ENCODE data around the gene ASIC3. TPM values are rescaled to one million over a fixed set of nuclear protein-coding genes. Genes with fewer than 3 reads are reported as not detected.

The ASIC3 gene
- polyA plus RNA-seq, 2 of the 4 experiments (the other 2 are of a cell fraction): 4.1 to 9.8 TPM

DNA sequence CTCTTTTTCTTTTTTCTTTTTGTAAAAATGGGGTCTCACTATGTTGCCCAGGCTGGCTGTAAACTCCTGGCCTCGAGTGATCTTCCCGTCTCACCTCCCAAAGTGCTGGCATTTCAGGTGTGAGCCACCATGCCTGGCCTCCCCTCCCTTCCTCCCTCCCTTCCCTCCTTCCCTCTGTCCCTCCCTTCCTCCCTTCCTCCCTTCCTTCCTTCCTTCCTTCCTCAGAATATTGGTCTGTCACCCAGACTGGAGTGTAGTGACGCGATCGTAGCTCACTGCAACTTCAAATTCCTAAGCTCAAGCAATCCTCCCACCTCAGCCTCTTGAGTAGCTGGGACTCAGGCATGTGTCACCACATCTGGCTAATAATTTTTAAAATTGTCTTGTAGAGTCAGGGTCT is 46.3 kb downstream of the ASIC3 start:
- POLR2A ChIA-PET: no interaction called here
- no peak for FAIRE-seq
- WGBS (ENCODE audit: missing lambda C conversion rate): 74% methylated on average over 5 of the region's 5 CpGs

GRCh38 chr7:151095123-151095797 is 46.9 kb downstream of the ASIC3 start:
- TF ChIP-seq ZNF302 (CRISPR knock-in tag; IDR thresholded peaks at IDR 0.05): no peak
- TF ChIP-seq RAD21 (conservative IDR thresholded peaks at IDR 0.05 in 1 of 2, IDR thresholded peaks at IDR 0.05 in 1 of 2): no peak
- no peak for TF ChIP-seq RFX5 (IDR thresholded peaks at IDR 0.05)
- TF ChIP-seq ELK1 (IDR thresholded peaks at IDR 0.05; ENCODE audit: low read depth, low read length): no peak
- TF ChIP-seq, protein P1, sequence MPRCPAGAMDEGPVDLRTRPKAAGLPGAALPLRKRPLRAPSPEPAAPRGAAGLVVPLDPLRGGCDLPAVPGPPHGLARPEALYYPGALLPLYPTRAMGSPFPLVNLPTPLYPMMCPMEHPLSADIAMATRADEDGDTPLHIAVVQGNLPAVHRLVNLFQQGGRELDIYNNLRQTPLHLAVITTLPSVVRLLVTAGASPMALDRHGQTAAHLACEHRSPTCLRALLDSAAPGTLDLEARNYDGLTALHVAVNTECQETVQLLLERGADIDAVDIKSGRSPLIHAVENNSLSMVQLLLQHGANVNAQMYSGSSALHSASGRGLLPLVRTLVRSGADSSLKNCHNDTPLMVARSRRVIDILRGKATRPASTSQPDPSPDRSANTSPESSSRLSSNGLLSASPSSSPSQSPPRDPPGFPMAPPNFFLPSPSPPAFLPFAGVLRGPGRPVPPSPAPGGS (IDR thresholded peaks at IDR 0.05): no peak
- TF ChIP-seq JUN (IDR thresholded peaks at IDR 0.05): no peak
- TF ChIP-seq CEBPB (IDR thresholded peaks at IDR 0.05): no peak
- TF ChIP-seq CBX8 (IDR thresholded peaks at IDR 0.05): no peak
- no peak for TF ChIP-seq NPAS2 (CRISPR knock-in tag; IDR thresholded peaks at IDR 0.05; ENCODE audit: borderline replicate concordance)
- no peak for TF ChIP-seq SMC3 (IDR thresholded peaks at IDR 0.05)
- TF ChIP-seq GATA3 (IDR thresholded peaks at IDR 0.05; ENCODE audit: borderline replicate concordance): no peak
- TF ChIP-seq, protein P2, sequence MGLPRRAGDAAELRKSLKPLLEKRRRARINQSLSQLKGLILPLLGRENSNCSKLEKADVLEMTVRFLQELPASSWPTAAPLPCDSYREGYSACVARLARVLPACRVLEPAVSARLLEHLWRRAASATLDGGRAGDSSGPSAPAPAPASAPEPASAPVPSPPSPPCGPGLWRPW (IDR thresholded peaks at IDR 0.05): no peak
- TF ChIP-seq ZC3H11A (IDR thresholded peaks at IDR 0.05): no peak
- no peak for TF ChIP-seq ZFP36 (IDR thresholded peaks at IDR 0.05; ENCODE audit: borderline replicate concordance, partially characterized antibody)
- TF ChIP-seq RARB (CRISPR knock-in tag; IDR thresholded peaks at IDR 0.05): no peak
- TF ChIP-seq FOSL2 (IDR thresholded peaks at IDR 0.05): no peak
- TF ChIP-seq FOSL2 (CRISPR knock-in tag; IDR thresholded peaks at IDR 0.05): no peak
- TF ChIP-seq BHLHE40 (IDR thresholded peaks at IDR 0.05; ENCODE audit: low read depth, low read length): no peak
- TF ChIP-seq, protein P3, sequence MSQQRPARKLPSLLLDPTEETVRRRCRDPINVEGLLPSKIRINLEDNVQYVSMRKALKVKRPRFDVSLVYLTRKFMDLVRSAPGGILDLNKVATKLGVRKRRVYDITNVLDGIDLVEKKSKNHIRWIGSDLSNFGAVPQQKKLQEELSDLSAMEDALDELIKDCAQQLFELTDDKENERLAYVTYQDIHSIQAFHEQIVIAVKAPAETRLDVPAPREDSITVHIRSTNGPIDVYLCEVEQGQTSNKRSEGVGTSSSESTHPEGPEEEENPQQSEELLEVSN (IDR thresholded peaks at IDR 0.05; ENCODE audit: borderline replicate concordance, low read depth): no peak
- FAIRE-seq (no peak), ATAC-seq (peak; percentile 49 to 69; a peak in 4 of 6 replicates), DNase-seq (ENCODE audit: low read depth in 1 of 2, low spot score in 1 of 2) (no peak)
- no peak overlapping the region for H3K4me3 ChIP-seq
- peak overlapping the region in 1 of 2 experiments; percentile 31; a peak in 1 of 6 replicates for H3K27ac ChIP-seq
- H3K4me1 ChIP-seq: peaks cover 22% of the 10 kb centered on the region
- CTCF ChIA-PET: interaction anchor here (1.6 to 27.1 kb wide), 3 partner anchors 12 to 29 kb away, joined by 5 to 412 read pairs (median 7); no protein-coding TSS in a partner anchor
- 81% methylated on average over 10 of the region's 10 CpGs for WGBS (ENCODE audit: missing lambda C conversion rate)
- H3K4me2 ChIP-seq: peak overlapping the region; percentile 6; the same call in 1 of the 3 replicates
- POLR2A ChIA-PET: no interaction called here
- H3K9me3 ChIP-seq: no peaks in the 10 kb centered on the region

More for the DNA sequence above, 46.3 kb downstream of the ASIC3 start:
- CTCF ChIA-PET: interaction anchor here (1.6 to 27.1 kb wide), 3 partner anchors 12 to 29 kb away, joined by 5 to 412 read pairs (median 7); no protein-coding TSS in a partner anchor
- H3K27ac ChIP-seq: 0 out of 6 replicates have a peak overlapping the region, but pooled peaks of 1 of the 2 experiments have one; percentile 12
- TF ChIP-seq POLR2A (IDR thresholded peaks at IDR 0.05; ENCODE audit: low read length): no peak
- TF ChIP-seq EP300 (IDR thresholded peaks at IDR 0.05): no peak
- TF ChIP-seq CHD4 (IDR thresholded peaks at IDR 0.05; ENCODE audit: borderline replicate concordance): no peak
- TF ChIP-seq, protein P4, sequence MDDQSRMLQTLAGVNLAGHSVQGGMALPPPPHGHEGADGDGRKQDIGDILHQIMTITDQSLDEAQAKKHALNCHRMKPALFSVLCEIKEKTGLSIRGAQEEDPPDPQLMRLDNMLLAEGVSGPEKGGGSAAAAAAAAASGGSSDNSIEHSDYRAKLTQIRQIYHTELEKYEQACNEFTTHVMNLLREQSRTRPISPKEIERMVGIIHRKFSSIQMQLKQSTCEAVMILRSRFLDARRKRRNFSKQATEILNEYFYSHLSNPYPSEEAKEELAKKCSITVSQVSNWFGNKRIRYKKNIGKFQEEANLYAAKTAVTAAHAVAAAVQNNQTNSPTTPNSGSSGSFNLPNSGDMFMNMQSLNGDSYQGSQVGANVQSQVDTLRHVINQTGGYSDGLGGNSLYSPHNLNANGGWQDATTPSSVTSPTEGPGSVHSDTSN (IDR thresholded peaks at IDR 0.05): no peak
- TF ChIP-seq, protein P3 (IDR thresholded peaks at IDR 0.05; ENCODE audit: borderline replicate concordance, low read depth): no peak
- TF ChIP-seq RFX5 (IDR thresholded peaks at IDR 0.05): no peak
- TF ChIP-seq GATA3 (IDR thresholded peaks at IDR 0.05; ENCODE audit: borderline replicate concordance): no peak
- TF ChIP-seq NPAS2 (CRISPR knock-in tag; IDR thresholded peaks at IDR 0.05; ENCODE audit: borderline replicate concordance): no peak
- TF ChIP-seq TFCP2L1 (CRISPR knock-in tag; IDR thresholded peaks at IDR 0.05): no peak
- TF ChIP-seq MAZ (IDR thresholded peaks at IDR 0.05; ENCODE audit: borderline replicate concordance, low read depth, low read length): no peak
- TF ChIP-seq RCOR1 (IDR thresholded peaks at IDR 0.05; ENCODE audit: low read depth, low read length): no peak
- TF ChIP-seq EHMT2 (IDR thresholded peaks at IDR 0.05; ENCODE audit: low read depth): no peak
- no peak for TF ChIP-seq HDAC2 (IDR thresholded peaks at IDR 0.05)
- no peak for TF ChIP-seq RNF2 (IDR thresholded peaks at IDR 0.05; ENCODE audit: borderline replicate concordance, low read depth)
- TF ChIP-seq FOXS1 (CRISPR knock-in tag; IDR thresholded peaks at IDR 0.05): no peak
- TF ChIP-seq HMGXB4 (CRISPR knock-in tag; IDR thresholded peaks at IDR 0.05; ENCODE audit: borderline replicate concordance): no peak
- TF ChIP-seq NR3C1 (IDR thresholded peaks at IDR 0.05): no peak
- TF ChIP-seq PHF8 (IDR thresholded peaks at IDR 0.05; ENCODE audit: borderline replicate concordance, low read depth): no peak
- no peak for TF ChIP-seq CEBPB (IDR thresholded peaks at IDR 0.05)
- H3K4me1 ChIP-seq: peaks cover 22% of the 10 kb centered on the region
- peak in 1 of 2 experiments; percentile 12; a peak in 2 of 6 replicates for ATAC-seq
- no peak for DNase-seq (ENCODE audit: low read depth in 1 of 2, low spot score in 1 of 2)
- H3K4me3 ChIP-seq: no peak overlapping the region
- peak overlapping the region; percentile 6; the same call in 1 of the 3 replicates for H3K4me2 ChIP-seq
- no peaks in the 10 kb centered on the region for H3K9me3 ChIP-seq

All from A549 (cell line).